Astrocyte of the cerebellum (primary cell): ENCODE results near the gene ZNF30.

Source experiments
- DNase-seq: peaks from one replicate; pipeline ENCODE4 v3.0.0-alpha.2; 2011; ENCODE audit warnings: low read depth
- H3K4me3 ChIP-seq: 2 replicates; pipeline ENCODE4 v1.5.1; 2011; ENCODE audit warnings: mild to moderate bottlenecking, low read depth, low read length, moderate library complexity
- in situ Hi-C: cut with HindIII; loops from 2 replicates; pipeline ENCODE4 v1.10.0; 2017; ENCODE audit warnings: low sequenced_read_pairs
- TF ChIP-seq, protein P1 (sequence below): IDR thresholded peaks from 2 replicates; pipeline ENCODE4 v1.5.1; 2012; ENCODE audit warnings: low read length, low read depth, moderate library complexity, mild to moderate bottlenecking; ENCODE audit errors: missing control alignments

ZNF30 gene

DNA sequence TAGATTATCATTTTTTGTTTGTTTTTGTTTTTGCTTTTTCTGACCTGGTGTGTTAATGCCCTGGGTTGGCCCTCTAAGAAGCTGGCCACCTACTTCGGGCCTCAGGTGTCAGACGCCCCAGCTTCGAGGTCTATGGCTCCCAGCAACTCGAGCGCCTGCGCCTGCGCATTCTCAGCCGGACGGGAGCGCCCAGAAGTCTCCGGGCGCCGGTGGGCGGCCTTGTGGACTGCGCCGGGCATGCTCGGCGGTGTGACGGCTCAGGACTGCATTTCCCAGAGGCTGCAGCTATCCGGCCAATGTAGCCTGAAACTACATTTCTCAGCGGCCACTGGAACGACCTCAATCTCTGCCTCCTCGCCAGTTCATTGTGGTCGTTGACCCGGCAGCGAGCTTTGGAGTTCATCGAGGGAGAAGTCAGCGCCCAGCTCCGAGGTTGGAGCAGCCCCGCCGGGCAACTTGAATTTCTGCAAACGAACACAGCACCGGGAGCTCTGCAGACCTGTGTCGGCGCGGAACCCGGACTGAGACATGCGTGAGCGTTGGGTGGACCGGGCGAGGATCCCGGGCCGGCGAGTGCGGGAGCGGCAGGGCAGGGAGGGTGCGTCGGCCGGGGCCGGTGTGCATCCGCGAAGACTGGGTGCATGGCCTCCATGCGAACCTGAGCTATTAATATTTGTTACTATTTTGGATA is at the start of gene ZNF30:
ZNF30 (plus strand) TSS at position 219 of the 691 bp plus-strand sequence. CDS start 3,045 bp downstream, outside the sequence.
- in situ Hi-C loops: no loop called here
- peak; percentile 75 for DNase-seq
- H3K4me3 ChIP-seq: peak within 1 kb of the TSS; percentile 63
- TF ChIP-seq, protein P1, sequence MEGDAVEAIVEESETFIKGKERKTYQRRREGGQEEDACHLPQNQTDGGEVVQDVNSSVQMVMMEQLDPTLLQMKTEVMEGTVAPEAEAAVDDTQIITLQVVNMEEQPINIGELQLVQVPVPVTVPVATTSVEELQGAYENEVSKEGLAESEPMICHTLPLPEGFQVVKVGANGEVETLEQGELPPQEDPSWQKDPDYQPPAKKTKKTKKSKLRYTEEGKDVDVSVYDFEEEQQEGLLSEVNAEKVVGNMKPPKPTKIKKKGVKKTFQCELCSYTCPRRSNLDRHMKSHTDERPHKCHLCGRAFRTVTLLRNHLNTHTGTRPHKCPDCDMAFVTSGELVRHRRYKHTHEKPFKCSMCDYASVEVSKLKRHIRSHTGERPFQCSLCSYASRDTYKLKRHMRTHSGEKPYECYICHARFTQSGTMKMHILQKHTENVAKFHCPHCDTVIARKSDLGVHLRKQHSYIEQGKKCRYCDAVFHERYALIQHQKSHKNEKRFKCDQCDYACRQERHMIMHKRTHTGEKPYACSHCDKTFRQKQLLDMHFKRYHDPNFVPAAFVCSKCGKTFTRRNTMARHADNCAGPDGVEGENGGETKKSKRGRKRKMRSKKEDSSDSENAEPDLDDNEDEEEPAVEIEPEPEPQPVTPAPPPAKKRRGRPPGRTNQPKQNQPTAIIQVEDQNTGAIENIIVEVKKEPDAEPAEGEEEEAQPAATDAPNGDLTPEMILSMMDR: no peak

DNA sequence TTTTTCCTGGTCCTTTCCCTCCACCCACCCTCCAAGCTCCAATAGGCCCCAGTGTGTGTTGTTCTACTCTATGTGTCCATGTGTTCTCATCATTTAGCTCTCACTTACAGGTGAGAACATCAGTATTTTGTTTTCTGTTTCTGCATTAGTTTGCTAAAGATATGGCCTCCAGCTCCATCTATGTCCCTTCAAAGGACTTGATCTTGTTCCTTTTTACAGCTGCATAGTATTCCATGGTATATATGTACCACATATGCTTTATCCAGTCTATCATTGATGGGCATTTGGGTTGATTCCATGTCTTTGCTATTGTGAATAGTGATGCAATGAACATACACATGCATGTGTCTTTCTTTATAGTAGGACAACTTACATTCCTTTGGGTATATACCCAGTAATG is 47.1 kb upstream of the ZNF30 start:
- TF ChIP-seq, protein P1: no peak
- DNase-seq: no peak
- no peak overlapping the region for H3K4me3 ChIP-seq
- in situ Hi-C loops: no loop called here

DNA sequence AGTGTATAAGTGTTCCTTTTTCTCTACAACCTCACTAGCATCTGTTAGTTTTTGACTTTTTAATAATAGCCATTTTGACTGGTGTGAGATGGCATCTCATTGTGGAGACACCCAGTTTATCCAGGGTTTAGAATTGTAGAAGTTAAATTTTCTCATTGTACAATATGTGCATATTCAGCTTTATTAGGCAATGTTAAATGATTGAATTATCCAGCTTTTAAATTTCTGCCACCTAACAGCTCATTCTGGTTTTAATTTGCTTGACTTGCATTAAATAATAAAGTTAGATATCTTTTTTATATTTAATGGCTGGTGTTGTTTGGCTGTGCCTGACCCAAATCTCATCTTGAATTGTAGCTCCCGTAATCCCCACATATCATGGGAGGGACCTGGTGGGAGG is 46.7 kb upstream of the ZNF30 start:
- H3K4me3 ChIP-seq: no peak overlapping the region
- no peak for DNase-seq
- TF ChIP-seq, protein P1: no peak
- in situ Hi-C loops: no loop called here

DNA sequence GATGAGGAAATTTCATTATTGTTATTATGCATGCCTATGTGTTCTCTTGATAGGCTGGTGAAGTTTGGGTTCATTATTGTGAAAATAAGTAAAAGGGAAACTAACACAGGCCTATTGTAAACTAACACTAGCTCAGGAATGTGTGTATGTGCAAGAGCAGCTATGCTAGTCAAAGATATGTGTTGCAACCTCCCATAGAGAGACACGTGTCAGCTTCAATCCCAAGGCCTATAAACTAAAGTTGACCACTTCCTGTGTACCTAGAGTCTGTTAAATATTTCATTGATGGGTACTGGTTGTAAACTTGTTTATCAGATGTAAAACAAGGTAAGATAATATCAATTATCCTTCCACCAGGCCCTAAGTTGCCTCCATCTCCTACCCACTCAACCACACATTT is 44.7 kb upstream of the ZNF30 start:
- TF ChIP-seq, protein P1: no peak
- no peak overlapping the region for H3K4me3 ChIP-seq
- DNase-seq: no peak
- in situ Hi-C loops: no loop called here

DNA sequence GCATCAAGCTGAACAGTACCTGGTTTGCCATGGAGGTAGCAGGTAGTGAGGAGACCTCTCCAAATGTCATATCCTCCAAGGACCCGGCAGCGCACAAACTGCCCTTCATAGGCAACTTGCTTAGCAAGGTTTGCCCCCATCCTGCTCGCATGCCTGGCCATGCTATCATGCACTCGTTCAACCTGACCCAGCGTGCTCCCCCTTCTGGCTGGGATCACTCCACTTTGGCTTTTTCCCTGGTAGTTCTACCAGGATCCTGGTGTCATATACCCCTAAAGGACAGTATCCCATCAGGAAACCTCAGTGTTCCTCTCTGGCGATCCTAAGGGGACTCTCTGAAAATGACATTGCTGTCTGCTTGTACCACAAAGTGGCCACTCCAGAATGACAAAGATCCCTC is 38.6 kb upstream of the ZNF30 start:
- in situ Hi-C loops: no loop called here
- TF ChIP-seq, protein P1: no peak
- no peak overlapping the region for H3K4me3 ChIP-seq
- DNase-seq: no peak

DNA sequence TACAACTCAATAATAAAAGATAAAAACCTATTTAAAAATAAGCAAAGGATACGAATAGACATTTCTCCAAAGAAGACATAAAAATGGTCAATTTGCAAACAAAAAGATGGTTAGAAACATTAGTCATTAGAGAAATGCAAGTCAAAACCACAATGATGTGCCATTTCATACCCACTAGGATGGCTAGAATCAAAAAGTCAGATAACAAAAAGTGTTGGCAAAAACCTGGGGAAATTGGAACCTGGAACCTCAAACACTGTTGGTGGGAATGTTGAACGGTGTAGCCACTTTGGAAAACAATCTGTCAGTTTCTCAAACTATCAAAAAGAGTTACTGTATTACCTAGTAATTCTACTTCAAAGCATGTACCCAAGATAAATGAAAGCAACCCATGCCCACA is 26.5 kb upstream of the ZNF30 start:
- DNase-seq: no peak
- in situ Hi-C loops: no loop called here
- H3K4me3 ChIP-seq: no peak overlapping the region
- TF ChIP-seq, protein P1: no peak
